Measurements from ENCODE around the gene BATF2.
A peak's percentile ranks its signal among the peaks of the same experiment; 100 is the strongest.
"Not testable (repeated sequence)": the region's sequence is repeated elsewhere in the genome, so short reads cannot be mapped to it uniquely, and the experiment has no call there.

The BATF2 gene

DNA sequence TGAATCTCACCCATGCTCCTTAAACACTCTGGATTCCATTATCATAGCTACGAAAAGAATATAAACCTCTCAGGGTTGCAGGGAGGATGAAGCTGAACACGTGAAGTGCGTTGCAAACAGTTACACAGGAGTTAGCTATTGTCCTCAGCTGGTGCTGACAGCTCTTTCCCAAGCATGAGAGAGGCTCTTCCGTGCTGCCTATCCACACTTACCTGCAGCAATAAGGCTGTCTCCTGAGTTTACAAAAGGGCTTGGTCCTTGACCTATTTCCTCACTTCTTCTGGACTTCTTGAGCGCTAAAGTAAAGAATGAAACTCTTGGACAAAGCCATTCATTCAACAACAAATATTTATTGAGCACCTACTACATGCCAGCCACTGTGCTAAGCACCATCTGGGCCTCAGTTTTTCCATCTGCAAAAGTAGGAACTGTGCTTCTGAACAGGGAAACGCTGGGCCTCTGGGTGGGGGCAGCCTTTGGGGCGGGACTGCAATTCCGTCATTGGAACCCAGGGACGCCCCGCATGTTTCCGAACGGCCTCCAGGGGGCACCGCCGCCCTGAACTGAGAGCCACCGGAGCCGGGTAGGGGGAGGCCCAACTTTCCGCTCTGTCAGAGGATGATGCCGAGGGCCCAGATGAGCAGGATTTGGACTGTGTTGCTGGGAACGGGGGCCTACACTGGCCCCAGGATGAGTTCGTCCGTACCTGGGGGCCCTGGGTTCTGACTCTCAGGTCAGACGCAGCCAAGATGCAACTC is 16.5 kb upstream of the BATF2 start:
- peak; percentile 89 for DNase-seq (ENCODE audit: low spot score)

DNA sequence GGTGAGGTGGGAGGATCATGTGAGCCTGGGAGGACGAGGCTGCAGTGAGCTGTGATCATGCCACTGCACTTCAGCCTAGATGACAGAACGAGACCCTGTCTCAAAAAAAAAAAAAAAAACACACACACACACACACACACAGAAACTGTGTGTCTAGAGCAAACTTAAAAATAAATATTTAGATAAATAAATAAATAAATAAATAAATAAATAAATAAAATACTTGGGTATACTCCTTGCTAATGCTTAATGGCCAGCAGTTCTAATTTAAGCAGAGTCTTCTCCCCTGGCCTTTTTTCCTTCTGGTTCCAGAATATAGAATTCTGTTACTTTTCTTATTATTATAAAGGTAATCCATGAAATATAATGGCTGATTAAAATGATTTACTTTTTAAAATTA is 12.1 kb upstream of the BATF2 start:
- no peak for DNase-seq (ENCODE audit: low spot score)

GRCh38 chr11:65008016-65008415 is 11.2 kb upstream of the BATF2 start:
- DNase-seq (ENCODE audit: low spot score) = no peak

DNA sequence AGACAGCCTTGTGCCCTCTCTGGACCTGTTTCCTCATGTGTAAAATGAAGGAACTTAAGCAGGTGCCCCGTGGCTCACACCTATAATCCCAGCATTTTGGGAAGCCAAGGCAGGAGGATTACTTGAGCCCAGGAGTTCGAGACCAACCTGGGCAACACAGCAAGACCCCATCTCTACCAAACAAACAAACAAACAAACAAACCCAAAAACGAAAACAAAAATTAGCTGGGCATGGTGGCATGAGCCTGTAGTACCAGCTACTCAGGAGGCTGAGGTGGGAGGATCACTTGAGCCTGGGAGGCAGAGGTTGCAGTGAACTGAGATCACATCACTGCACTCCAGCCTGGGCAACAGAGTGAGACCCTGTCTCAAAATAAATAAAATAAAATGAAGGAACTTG is 7.2 kb upstream of the BATF2 start:
- DNase-seq (ENCODE audit: low spot score) = not testable (repeated sequence)

GRCh38 chr11:65003282-65003681 is 6.5 kb upstream of the BATF2 start:
- DNase-seq (ENCODE audit: low spot score) = peak; percentile 18

- DNase-seq (ENCODE audit: low spot score) = no peak
These were observed 5.9 kb upstream of the BATF2 start for GRCh38 chr11:65002706-65003105.

DNA sequence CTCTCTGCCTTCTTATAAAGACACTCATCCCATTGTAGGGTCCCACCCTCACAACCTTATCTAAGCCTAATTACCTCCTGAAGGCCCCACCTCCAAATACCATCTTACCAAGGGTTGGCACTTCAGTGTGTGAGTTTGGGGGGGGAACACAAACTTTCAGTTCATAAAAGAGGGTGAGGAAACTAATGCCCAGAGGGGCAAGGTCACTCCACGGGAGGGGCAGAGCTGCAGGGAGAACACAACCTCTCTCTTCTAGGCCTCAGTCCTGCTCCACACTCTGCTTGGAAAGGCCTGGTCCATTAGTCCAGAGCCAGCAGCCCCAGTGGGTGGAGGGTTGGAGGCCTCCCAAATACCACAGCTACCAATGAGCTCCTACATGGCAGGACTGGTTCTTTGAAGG is 2.7 kb upstream of the BATF2 start:
- no peak for DNase-seq (ENCODE audit: low spot score)

GRCh38 chr11:64998690-64999431 is 2.1 kb upstream of the BATF2 start:
- DNase-seq (ENCODE audit: low spot score) = peak; percentile 70

GRCh38 chr11:64998141-64998540 is 1.4 kb upstream of the BATF2 start:
- DNase-seq (ENCODE audit: low spot score) = peak; percentile 42

- DNase-seq (ENCODE audit: low spot score) = no peak
These were observed 453 bp downstream of the BATF2 start for GRCh38 chr11:64996327-64996709.

DNA sequence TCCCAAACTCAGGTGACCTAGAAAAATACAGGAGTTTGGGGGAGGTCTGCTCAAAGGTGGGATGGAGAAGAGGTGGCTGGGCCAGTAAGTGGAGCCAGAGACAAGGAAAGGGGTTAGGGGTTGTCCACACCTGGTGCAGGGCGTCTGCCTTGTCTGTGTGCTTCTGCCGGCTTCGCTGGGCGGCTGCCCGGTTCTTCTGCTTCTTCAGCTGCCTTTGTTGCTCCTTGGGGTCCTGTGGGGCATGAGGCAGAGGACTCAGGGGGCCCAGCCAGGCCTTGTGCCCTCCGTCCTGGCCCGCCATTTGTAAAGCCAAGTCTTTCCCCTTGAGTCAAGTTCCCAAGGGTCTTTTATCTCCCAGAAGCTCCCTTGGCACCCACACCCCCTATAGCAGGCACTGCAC is 2.5 kb downstream of the BATF2 start:
- no peak for DNase-seq (ENCODE audit: low spot score)

DNA sequence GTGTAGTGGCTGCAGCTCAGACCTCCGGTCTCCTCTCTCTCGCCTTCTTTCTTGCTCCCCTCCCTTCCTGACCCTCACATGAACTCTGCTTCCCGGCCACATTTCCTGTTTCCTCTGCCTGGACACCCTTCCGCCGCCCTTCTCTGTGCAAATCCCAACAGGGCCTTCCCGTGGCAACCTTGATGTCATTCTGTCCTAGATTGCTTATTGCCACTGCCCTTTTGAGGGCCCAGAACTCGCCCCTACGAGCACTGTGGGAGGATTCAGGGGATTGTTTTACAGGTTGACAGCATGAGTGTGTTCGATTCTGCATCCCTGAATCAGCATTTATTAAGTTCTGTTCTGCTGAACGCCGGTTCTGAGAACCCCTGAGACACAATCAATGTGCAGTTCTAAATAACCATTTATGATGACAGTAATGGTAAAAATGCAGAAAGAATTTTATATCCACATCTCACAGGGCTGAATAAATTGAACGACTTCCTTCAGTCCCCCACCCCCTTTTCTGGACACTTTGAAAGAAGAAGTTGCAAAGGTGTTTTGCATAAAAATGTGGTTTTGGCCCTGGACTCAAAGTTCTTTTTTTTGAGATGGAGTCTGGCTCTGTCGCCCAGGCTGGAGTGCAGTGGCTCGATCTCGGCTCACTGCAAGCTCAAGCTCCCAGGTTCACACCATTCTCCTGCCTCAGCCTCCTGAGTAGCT is 6.4 kb downstream of the BATF2 start:
- no peak for DNase-seq (ENCODE audit: low spot score)

DNA sequence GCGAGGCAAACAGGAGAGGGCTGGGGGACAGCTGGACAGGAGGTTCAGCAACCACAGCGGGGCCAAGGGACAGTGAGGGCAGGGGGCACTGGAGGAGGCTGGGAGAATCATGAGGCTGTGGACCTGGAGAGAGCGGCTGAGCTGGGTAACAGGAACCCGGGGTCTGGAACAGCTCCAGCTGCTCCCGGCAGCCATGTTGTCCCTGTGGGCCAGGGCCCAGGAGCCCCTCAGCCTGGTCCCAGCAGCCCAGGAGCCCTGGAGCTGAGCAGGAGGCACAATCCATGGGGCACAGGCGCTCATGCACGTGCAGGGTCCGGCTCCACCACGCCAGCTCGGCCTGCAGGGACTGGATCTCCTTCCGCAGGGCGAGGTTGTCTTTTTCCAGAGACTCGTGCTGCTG is 7.4 kb downstream of the BATF2 start:
- DNase-seq (ENCODE audit: low spot score) = no peak

- DNase-seq (ENCODE audit: low spot score) = no peak
These were observed 8.5 kb downstream of the BATF2 start for GRCh38 chr11:64987998-64988854.

GRCh38 chr11:64983339-64983738 is 13.4 kb downstream of the BATF2 start:
- DNase-seq (ENCODE audit: low spot score) = not testable (repeated sequence)

- no peak for DNase-seq (ENCODE audit: low spot score)
These were observed 20.1 kb downstream of the BATF2 start for GRCh38 chr11:64976651-64977050.

DNA sequence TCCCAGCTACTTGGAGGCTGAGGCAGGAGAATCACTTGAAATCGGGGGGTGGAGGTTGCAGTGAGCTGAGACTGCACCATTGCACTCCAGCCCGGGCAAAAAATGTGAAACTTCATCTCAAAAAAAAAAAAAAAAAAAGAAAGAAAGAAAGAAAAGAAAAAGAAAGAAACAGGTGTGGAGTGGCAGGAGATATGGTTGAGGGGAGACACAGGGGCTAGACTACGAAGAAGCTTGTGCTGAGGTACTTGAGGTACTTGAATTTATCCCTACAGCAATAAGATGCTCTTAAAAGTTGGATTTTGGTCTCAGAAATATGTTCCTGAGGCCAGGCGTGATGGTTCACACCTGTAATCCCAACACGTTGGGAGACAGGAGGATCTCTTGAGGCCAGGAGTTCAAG is 22.6 kb downstream of the BATF2 start:
- DNase-seq (ENCODE audit: low spot score) = no peak

DNA sequence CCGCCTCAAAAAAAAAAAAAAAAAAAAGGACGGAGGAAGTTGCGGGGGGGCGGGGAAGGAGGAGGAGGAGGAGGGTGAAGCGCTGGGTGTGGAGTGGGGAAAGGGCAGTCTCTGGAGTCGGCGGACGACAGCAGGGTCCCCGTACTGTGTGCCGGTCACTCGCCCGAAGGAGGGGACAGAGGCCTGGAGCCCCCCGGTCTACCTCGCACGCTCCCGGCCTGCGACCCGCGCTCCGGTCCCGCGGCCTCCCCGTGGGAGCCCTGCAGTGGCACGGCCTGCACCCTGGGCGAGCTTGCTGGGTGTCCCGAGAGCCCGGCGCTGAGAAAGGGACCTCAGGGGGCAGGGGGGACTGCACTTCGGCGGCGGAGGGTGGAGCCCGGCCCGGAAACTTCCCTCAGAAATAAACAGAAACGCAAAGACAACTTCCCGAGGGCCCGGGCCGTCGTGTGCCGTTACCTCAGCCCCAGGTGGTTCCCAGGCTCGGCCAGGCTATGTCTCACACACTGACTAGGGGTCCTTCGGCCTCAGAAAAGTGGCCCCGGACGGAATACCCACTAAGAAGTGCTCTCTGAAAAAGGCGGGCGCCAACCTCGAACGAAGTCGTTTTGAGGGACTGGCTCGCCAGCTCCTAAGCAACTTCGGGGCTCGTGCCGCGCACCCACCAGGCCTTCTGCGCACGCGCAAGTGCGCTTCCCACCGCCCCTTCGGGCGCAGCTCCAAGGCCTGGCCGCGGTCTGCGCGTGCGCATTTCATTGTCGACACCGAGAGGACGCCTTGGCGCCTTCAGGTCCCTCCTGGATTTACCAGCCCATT is 25.1 kb downstream of the BATF2 start, which contains the start of gene MAJIN:
Gene MAJIN, minus strand, starts transcription at position 688 of the 813 bp plus-strand sequence. CDS start 12,703 bp downstream, outside the sequence.
- DNase-seq (ENCODE audit: low spot score) = peak; percentile 89

DNA sequence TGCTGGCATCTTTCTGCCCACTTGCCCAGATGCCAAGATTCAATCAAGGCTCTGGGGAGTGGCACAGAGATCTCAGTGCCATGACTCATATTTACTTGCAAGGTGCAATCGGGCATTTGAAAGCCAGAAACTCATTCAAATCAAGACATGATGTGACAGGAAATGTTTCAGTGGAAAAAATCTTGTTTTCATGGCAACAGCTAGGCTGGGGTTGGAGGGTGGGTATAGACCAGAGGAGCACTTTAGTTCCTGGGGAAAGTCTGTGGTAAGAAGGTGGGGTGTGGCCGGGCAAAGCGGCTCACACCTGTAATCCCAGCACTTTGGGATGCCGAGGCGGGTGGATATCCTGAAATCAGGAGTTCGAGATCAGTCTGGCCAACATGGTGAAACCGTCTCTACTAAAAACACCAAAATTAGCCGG is 26.0 kb downstream of the BATF2 start:
- peak; percentile 90 for DNase-seq (ENCODE audit: low spot score)

DNA sequence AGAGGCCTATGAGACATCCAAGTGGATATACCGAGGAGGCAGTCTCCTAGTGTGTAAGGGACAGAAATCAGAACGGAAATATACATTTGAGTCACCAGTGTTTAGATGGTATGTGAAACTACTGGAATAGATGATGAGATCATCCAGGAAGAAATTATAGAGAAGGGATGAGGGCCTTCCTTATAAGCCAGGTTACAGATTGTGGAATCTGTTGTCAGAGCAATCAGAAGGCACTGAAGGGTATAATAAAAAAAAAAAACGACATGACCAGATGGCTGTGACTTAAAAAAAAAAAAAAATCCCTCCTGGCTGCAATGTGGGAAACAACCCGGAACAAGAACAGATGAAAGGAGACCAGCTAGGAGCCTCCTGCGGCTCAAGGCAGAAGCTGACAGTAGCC is 27.6 kb downstream of the BATF2 start:
- DNase-seq (ENCODE audit: low spot score) = peak; percentile 90

GRCh38 chr11:64967375-64967774 is 29.4 kb downstream of the BATF2 start:
- no peak for DNase-seq (ENCODE audit: low spot score)
